DOHH2 (cell line): ENCODE measurements around the gene NRSN2.

Experiments used
- H3F3A ChIP-seq: fragments of 200-600 bp; sonication (generic), shearing (Covaris generic); 2 replicates; pipeline ENCODE4 v1.6.0; 2016; ENCODE audit warnings: antibody characterized with exemption, mild to moderate bottlenecking; ENCODE audit not compliant: control insufficient read depth, insufficient read depth
- H3K27ac ChIP-seq: fragments of 200-600 bp; sonication (generic); 2 replicates; pipeline ENCODE4 v1.5.1; 2014; ENCODE audit warnings: low read depth, mild to moderate bottlenecking, low read length, moderate library complexity
- H3K27me3 ChIP-seq: fragments of 200-600 bp; sonication (generic); 2 replicates; pipeline ENCODE4 v1.6.1; 2014; ENCODE audit warnings: mild to moderate bottlenecking, low read length, mixed read lengths; ENCODE audit not compliant: control insufficient read depth
- H3K36me3 ChIP-seq: fragments of 200-600 bp; sonication (generic); 2 replicates; pipeline ENCODE4 v1.6.1; 2014; ENCODE audit warnings: mild to moderate bottlenecking, low read length, moderate library complexity, mixed read lengths; ENCODE audit not compliant: control insufficient read depth
- H3K4me1 ChIP-seq: fragments of 200-600 bp; sonication (generic); 2 replicates; pipeline ENCODE4 v1.6.1; 2014; ENCODE audit warnings: mild to moderate bottlenecking, low read length, mixed read lengths; ENCODE audit not compliant: control insufficient read depth
- H3K4me2 ChIP-seq: fragments of 200-600 bp; sonication (generic); 2 replicates; pipeline ENCODE4 v1.6.0; 2014; ENCODE audit warnings: mild to moderate bottlenecking, low read length, moderate library complexity
- H3K4me3 ChIP-seq: fragments of 200-600 bp; sonication (generic); 2 replicates; pipeline ENCODE4 v1.5.1; 2014; ENCODE audit warnings: mild to moderate bottlenecking, low read length, mixed read lengths
- H3K79me2 ChIP-seq: fragments of 200-600 bp; sonication (generic); 2 replicates; pipeline ENCODE4 v1.6.1; 2014; ENCODE audit warnings: mild to moderate bottlenecking, low read length, mixed read lengths; ENCODE audit not compliant: control insufficient read depth
- H3K9me2 ChIP-seq: fragments of 200-600 bp; sonication (generic); replicated peaks from 2 replicates; pipeline ENCODE4 v1.6.1; 2014; ENCODE audit warnings: mild to moderate bottlenecking, low read length, mixed read lengths; ENCODE audit not compliant: control insufficient read depth
- H3K9me3 ChIP-seq: fragments of 200-600 bp; sonication (generic); 2 replicates; pipeline ENCODE4 v1.6.1; 2014; ENCODE audit warnings: antibody characterized with exemption, low read length, mixed read lengths; ENCODE audit not compliant: control insufficient read depth, insufficient read depth
- H4K20me1 ChIP-seq: fragments of 200-600 bp; sonication (generic); 2 replicates; pipeline ENCODE4 v1.6.0; 2014; ENCODE audit warnings: low read depth, mild to moderate bottlenecking, antibody characterized with exemption, low read length, moderate library complexity; ENCODE audit not compliant: control insufficient read depth, insufficient read depth
- EZH2phosphoT487 ChIP-seq: fragments of 200-600 bp; sonication (generic); IDR thresholded peaks from 2 replicates; pipeline ENCODE4 v1.6.1; 2017; ENCODE audit warnings: borderline replicate concordance, mild to moderate bottlenecking, antibody characterized with exemption, low read length, moderate library complexity, mixed read lengths
- TF ChIP-seq, protein P1 (sequence below): fragments of 200-600 bp; sonication (generic); IDR thresholded peaks from one replicate; pipeline ENCODE4 v1.5.1; 2014; ENCODE audit warnings: antibody characterized with exemption, mild to moderate bottlenecking, low read depth, low read length; ENCODE audit not compliant: poor library complexity, severe bottlenecking

Gene NRSN2

DNA sequence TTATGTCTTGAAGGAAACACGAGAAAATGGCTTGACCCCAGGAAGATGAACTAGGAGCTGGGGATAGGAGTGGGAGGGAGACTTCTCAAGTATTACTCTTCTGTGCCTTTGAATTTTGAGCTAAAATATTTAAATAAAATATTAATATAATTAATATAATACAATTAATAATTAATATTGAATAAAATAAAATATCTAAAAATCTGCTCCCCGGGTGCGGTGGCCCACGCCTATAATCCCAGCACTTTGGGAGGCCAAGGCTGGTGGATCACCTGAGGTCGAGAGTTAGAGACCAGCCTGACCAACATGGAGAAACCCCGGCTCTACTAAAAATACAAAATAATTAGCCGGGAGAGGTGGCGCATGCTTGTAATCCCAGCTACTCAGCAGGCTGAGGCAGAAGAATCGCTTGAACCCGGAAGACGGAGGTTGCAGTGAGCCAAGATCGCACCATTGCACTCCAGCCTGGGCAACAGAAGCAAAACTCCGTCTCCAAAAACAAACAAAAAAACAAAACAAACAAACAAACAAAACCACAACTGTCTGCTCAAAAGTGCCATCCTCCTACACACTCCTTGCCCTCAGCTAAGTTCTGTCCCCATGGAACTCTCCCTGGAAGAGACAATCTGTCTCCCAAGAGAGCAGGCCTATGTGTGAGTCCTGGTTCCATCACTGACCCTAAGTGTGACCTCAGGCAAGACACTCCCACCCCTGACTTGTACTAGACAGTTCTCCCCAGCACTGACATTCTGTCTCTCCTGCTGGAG lies 20.0 kb downstream of the NRSN2 start:
- Histone ChIP-seq H3K4me2 (no peak overlapping the region), H3K36me3 (no peaks in the 10 kb centered on the region), H3K27ac (no peak overlapping the region)

DNA sequence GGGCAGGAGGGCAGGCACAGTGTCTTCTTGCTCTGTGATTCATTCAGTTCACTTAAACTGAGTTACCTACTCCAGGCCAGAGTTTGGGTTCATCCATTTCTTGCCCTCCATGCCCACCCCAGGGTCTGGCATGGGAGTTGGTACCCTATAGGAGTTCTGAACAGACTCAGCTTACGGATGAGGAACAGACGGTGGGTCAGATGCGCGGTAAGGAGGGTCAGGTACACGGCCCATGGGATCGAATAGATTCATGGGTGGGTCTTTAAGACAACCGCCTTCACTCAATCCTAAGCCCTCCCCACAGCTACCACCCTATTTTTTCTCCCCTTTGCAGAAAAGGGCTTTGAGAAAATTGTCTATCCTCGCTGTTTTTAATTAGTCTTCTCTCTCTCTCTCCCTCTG lies 20.6 kb downstream of the NRSN2 start:
- Histone ChIP-seq H3K36me3 (no peaks in the 10 kb centered on the region), H3K27me3 (peaks cover 2% of the 10 kb centered on the region; the same call in 1 of the 2 replicates), H3F3A (no peaks in the 10 kb centered on the region), H3K4me3 (no peak overlapping the region), H3K9me2 (no peaks in the 10 kb centered on the region), H3K4me2 (no peak overlapping the region), H3K9me3 (no peaks in the 10 kb centered on the region), H3K79me2 (no peaks in the 10 kb centered on the region), H3K27ac (no peak overlapping the region), H3K4me1 (peaks cover 13% of the 10 kb centered on the region), H4K20me1 (no peaks in the 10 kb centered on the region)
- TF ChIP-seq, protein P1, sequence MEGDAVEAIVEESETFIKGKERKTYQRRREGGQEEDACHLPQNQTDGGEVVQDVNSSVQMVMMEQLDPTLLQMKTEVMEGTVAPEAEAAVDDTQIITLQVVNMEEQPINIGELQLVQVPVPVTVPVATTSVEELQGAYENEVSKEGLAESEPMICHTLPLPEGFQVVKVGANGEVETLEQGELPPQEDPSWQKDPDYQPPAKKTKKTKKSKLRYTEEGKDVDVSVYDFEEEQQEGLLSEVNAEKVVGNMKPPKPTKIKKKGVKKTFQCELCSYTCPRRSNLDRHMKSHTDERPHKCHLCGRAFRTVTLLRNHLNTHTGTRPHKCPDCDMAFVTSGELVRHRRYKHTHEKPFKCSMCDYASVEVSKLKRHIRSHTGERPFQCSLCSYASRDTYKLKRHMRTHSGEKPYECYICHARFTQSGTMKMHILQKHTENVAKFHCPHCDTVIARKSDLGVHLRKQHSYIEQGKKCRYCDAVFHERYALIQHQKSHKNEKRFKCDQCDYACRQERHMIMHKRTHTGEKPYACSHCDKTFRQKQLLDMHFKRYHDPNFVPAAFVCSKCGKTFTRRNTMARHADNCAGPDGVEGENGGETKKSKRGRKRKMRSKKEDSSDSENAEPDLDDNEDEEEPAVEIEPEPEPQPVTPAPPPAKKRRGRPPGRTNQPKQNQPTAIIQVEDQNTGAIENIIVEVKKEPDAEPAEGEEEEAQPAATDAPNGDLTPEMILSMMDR, result no peak
- no peak for TF ChIP-seq EZH2phosphoT487

More for the DNA sequence above, 20.0 kb downstream of the NRSN2 start:
- H3K4me1 ChIP-seq, result peaks cover 16% of the 10 kb centered on the region
- H3F3A ChIP-seq, result no peaks in the 10 kb centered on the region
- no peaks in the 10 kb centered on the region for H3K9me3 ChIP-seq
- no peaks in the 10 kb centered on the region for H3K79me2 ChIP-seq
- TF ChIP-seq EZH2phosphoT487, result no peak
- TF ChIP-seq, protein P1, result no peak
- no peak overlapping the region for H3K4me3 ChIP-seq
- H3K27me3 ChIP-seq, result peaks cover 2% of the 10 kb centered on the region; the same call in 1 of the 2 replicates
- H3K9me2 ChIP-seq, result no peaks in the 10 kb centered on the region
- no peaks in the 10 kb centered on the region for H4K20me1 ChIP-seq

DNA sequence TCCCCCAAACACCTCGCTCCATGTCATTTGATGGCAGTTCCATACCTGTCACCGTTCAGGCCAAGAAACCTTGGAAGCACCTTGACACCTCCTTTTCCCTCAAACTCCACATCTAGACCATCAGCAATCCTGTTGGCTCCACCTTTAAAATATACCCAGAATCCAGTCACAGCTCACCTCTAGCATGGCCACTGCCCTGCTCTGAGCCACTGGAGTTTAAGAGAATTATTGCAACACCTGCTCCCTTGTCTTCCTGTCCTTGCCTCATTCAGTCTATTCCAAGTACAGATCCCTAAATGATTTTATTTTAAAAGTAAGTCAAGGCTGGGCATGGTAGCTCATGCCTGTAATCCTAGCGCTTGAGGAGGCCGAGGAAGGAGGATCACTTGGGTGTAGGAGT lies 22.0 kb downstream of the NRSN2 start:
- H3K27ac ChIP-seq, result no peak overlapping the region
- H3K9me2 ChIP-seq, result no peaks in the 10 kb centered on the region
- no peak overlapping the region for H3K4me3 ChIP-seq
- no peak overlapping the region for H3K4me2 ChIP-seq
- H3F3A ChIP-seq, result no peaks in the 10 kb centered on the region
- no peaks in the 10 kb centered on the region for H3K36me3 ChIP-seq
- H3K79me2 ChIP-seq, result no peaks in the 10 kb centered on the region
- TF ChIP-seq EZH2phosphoT487, result no peak
- TF ChIP-seq, protein P1, result no peak
- H3K27me3 ChIP-seq, result peaks cover 2% of the 10 kb centered on the region; the same call in 1 of the 2 replicates
- H3K4me1 ChIP-seq, result peaks cover 8% of the 10 kb centered on the region; the same call in 1 of the 2 replicates
- H3K9me3 ChIP-seq, result no peaks in the 10 kb centered on the region
- H4K20me1 ChIP-seq, result no peaks in the 10 kb centered on the region
